HepG2 (cell line): Measurements from ENCODE around the gene TEAD1. TPM values are rescaled to one million over a fixed set of nuclear protein-coding genes. Genes with fewer than 3 reads are reported as not detected.

Experiments
- ATAD3A ChIP-seq: sonication (generic); formaldehyde crosslinking; IDR thresholded peaks from 2 replicates; pipeline ENCODE4 v1.4.0; 2020; ENCODE audit warnings: missing genetic modification reagents
- BCL6 ChIP-seq: IDR thresholded peaks from 2 replicates; pipeline ENCODE4 v1.6.1; 2016; ENCODE audit warnings: missing genetic modification reagents, missing compliant biosample characterization
- ESRRA ChIP-seq: sonication (generic); formaldehyde crosslinking; IDR thresholded peaks from 2 replicates; pipeline ENCODE4 v1.5.1; 2020; ENCODE audit warnings: mild to moderate bottlenecking, low read depth, missing genetic modification reagents
- FOXP4 ChIP-seq: sonication (generic); formaldehyde crosslinking; IDR thresholded peaks from 2 replicates; pipeline ENCODE4 v1.4.0; 2020; ENCODE audit warnings: missing genetic modification reagents
- HMG20B ChIP-seq: conservative IDR thresholded peaks from 2 replicates; pipeline ENCODE4 v1.6.1; 2016; ENCODE audit warnings: missing genetic modification reagents, missing compliant biosample characterization
- KAT8 ChIP-seq: IDR thresholded peaks from 2 replicates; pipeline ENCODE4 v1.6.1; 2016; ENCODE audit warnings: missing genetic modification reagents, missing compliant biosample characterization
- THYN1 ChIP-seq: sonication (generic); formaldehyde crosslinking; IDR thresholded peaks from 2 replicates; pipeline ENCODE4 v1.8.1; 2023; ENCODE audit warnings: low read depth, mild to moderate bottlenecking, moderate library complexity, missing genetic modification reagents, borderline replicate concordance
- ZBTB8A ChIP-seq: sonication (generic); formaldehyde crosslinking; IDR thresholded peaks from 2 replicates; pipeline ENCODE4 v1.4.0; 2020; ENCODE audit warnings: mild to moderate bottlenecking, low read depth, missing genetic modification reagents, borderline replicate concordance
- ZFP36L2 ChIP-seq: sonication (generic); formaldehyde crosslinking; IDR thresholded peaks from 2 replicates; pipeline ENCODE4 v1.4.0; 2020; ENCODE audit warnings: missing genetic modification reagents
- ZNF280D ChIP-seq: sonication (generic); formaldehyde crosslinking; IDR thresholded peaks from 2 replicates; pipeline ENCODE4 v1.5.1; 2020; ENCODE audit warnings: mild to moderate bottlenecking, missing genetic modification reagents
- ZNF468 ChIP-seq: sonication (generic); formaldehyde crosslinking; IDR thresholded peaks from 2 replicates; pipeline ENCODE4 v1.8.0; 2022; ENCODE audit warnings: mild to moderate bottlenecking, moderate library complexity, missing genetic modification reagents
- ZNF557 ChIP-seq: sonication (generic); formaldehyde crosslinking; IDR thresholded peaks from 2 replicates; pipeline ENCODE4 v1.4.0; 2020; ENCODE audit warnings: missing genetic modification reagents
- ZNF597 ChIP-seq: sonication (generic); formaldehyde crosslinking; IDR thresholded peaks from 2 replicates; pipeline ENCODE4 v1.5.0; 2020; ENCODE audit warnings: missing genetic modification reagents
- ZSCAN20 ChIP-seq: sonication (generic); formaldehyde crosslinking; IDR thresholded peaks from 2 replicates; pipeline ENCODE4 v1.4.0; 2020; ENCODE audit warnings: missing genetic modification reagents, mild to moderate bottlenecking, borderline replicate concordance
- ZSCAN22 ChIP-seq: sonication (generic); formaldehyde crosslinking; IDR thresholded peaks from 2 replicates; pipeline ENCODE4 v1.4.0; 2020; ENCODE audit warnings: mild to moderate bottlenecking, missing genetic modification reagents
- polyA plus RNA-seq, 8 experiments: library from polyadenylated mRNA; depleted of rRNA in 3 of 8; stranded (reverse) in 7 of 8; unstranded in 1 of 8; fragments of >200 nt; fragmentation: Illumina TruSeq in 4 of 8; extraction: Trizol in 4 of 8; gene quantifications; 2 replicates each; pipeline versions ENCODE4 v1.2.1 to v1.2.3, GENCODE V29; 2011 to 2016; ENCODE audit warnings: low read depth in 4 of 8, missing spikeins in 1 of 8, mixed read lengths in 1 of 8; ENCODE audit not compliant: insufficient read depth in 1 of 8
- total RNA-seq, 5 experiments: library from RNA; depleted of rRNA; stranded (reverse); fragments of >200 nt; fragmentation: Illumina TruSeq; extraction: Trizol; gene quantifications; 2 replicates each; pipeline ENCODE4 v1.2.3, GENCODE V29; 2016; ENCODE audit warnings: low read depth in 1 of 5
- TF ChIP-seq, protein P1 (sequence below): sonication (generic); formaldehyde crosslinking; IDR thresholded peaks from 2 replicates; pipeline ENCODE4 v1.4.0; 2020; ENCODE audit warnings: mild to moderate bottlenecking, missing genetic modification reagents
- TF ChIP-seq, protein P2 (sequence below), 2 experiments: sonication (generic) in 1 of 2; formaldehyde crosslinking in 1 of 2; IDR thresholded peaks; 2 replicates each; pipeline versions ENCODE4 v1.6.1 to v1.9.0; 2014 to 2022; ENCODE audit warnings: antibody characterized with exemption in 1 of 2, borderline replicate concordance in 1 of 2, inconsistent platforms in 1 of 2, low read depth in 1 of 2, missing genetic modification reagents in 1 of 2

Gene TEAD1
- total and polyA plus RNA-seq, 2 of the 13 experiments (the other 11 are each of a cell fraction or from before 2014, with no cell fraction given): 20.1 to 30.5 TPM

DNA sequence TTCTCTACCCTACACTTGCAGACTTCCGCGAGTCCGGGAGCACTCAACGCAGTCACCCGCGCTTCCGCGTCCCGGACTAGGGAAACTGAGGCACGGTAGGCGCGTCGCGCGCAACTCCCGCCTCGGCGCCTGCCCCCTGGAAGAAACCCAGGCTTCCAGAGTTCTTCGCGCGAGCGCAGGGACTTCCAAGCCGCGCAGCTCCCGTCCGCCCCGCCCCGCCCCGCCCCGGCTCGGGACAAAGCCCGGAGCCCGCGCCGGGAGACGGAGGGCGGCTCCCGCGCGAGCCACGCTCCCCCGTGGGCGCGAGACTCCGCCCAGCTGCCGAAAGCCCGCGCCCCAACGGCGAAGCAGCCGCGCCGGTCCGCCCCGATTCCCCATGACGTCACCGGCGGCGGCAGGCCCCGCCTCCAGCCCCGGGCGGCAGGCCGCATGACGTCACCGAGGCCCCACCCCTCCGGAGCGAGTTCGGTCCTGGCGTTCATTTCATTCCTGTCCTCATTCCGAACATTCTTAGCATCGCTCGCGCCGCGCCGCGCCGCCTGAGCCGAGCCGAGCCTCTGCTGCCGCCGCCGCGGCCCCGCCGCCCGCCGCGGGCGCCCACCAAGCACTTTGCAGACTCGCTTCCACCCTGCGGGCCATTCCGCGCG is at the start of gene TEAD1 (continued):
- TF ChIP-seq ZSCAN20 (CRISPR knock-in tag) (no peak), ZNF597 (no peak), ZNF557 (CRISPR knock-in tag) (no peak), FOXP4 (CRISPR knock-in tag) (no peak), ZBTB8A (no peak), THYN1 (no peak), HMG20B (CRISPR knock-in tag) (no peak), ZNF280D (no peak), BCL6 (peak; percentile 48; the same call in 1 of the 2 replicates), ATAD3A (CRISPR knock-in tag) (no peak), ZFP36L2 (CRISPR knock-in tag) (no peak), KAT8 (CRISPR knock-in tag) (peak; percentile 30; the same call in 1 of the 2 replicates), ZSCAN22 (CRISPR knock-in tag) (no peak), ESRRA (CRISPR knock-in tag) (no peak), ZNF468 (no peak)
- TF ChIP-seq, protein P1, sequence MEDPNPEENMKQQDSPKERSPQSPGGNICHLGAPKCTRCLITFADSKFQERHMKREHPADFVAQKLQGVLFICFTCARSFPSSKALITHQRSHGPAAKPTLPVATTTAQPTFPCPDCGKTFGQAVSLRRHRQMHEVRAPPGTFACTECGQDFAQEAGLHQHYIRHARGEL (CRISPR knock-in tag): no peak
- TF ChIP-seq, protein P2, sequence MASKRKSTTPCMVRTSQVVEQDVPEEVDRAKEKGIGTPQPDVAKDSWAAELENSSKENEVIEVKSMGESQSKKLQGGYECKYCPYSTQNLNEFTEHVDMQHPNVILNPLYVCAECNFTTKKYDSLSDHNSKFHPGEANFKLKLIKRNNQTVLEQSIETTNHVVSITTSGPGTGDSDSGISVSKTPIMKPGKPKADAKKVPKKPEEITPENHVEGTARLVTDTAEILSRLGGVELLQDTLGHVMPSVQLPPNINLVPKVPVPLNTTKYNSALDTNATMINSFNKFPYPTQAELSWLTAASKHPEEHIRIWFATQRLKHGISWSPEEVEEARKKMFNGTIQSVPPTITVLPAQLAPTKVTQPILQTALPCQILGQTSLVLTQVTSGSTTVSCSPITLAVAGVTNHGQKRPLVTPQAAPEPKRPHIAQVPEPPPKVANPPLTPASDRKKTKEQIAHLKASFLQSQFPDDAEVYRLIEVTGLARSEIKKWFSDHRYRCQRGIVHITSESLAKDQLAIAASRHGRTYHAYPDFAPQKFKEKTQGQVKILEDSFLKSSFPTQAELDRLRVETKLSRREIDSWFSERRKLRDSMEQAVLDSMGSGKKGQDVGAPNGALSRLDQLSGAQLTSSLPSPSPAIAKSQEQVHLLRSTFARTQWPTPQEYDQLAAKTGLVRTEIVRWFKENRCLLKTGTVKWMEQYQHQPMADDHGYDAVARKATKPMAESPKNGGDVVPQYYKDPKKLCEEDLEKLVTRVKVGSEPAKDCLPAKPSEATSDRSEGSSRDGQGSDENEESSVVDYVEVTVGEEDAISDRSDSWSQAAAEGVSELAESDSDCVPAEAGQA (IDR thresholded peaks at IDR 0.05; ENCODE audit: low read depth): peak; percentile 87
- TF ChIP-seq, protein P2 (CRISPR knock-in tag; IDR thresholded peaks at IDR 0.05; ENCODE audit: borderline replicate concordance): no peak
